GM06990 (cell line): ENCODE results near the gene RIC8B.
"Not testable (repeated sequence)": the region's sequence is repeated elsewhere in the genome, so short reads cannot be mapped to it uniquely, and the experiment has no call there.

ENCODE experiments used
- DNase-seq: peaks from one replicate; pipeline ENCODE4 v3.0.0-alpha.2; 2011; ENCODE audit not compliant: insufficient read length; ENCODE audit errors: extremely low read depth
- H3K27me3 ChIP-seq: replicated peaks from 2 replicates; pipeline ENCODE4 v1.6.0; 2011; ENCODE audit warnings: low read length; ENCODE audit not compliant: control insufficient read depth, insufficient read depth
- H3K36me3 ChIP-seq: 2 replicates; pipeline ENCODE4 v1.5.1; 2011; ENCODE audit warnings: low read length; ENCODE audit not compliant: control insufficient read depth, insufficient read depth
- H3K4me3 ChIP-seq: replicated peaks from 2 replicates; pipeline ENCODE4 v1.5.1; 2011; ENCODE audit warnings: low read depth, mild to moderate bottlenecking, control low read depth, low read length
- CTCF ChIP-seq: IDR thresholded peaks from 2 replicates; pipeline ENCODE4 v1.5.1; 2011; ENCODE audit warnings: low read length, control low read depth, mild to moderate bottlenecking, inconsistent platforms; ENCODE audit not compliant: insufficient read depth, poor library complexity, severe bottlenecking

RIC8B gene

GRCh38 chr12:106774005-106774807, at the start of gene RIC8B:
TSS of gene RIC8B (plus strand) at chr12:106774682. CDS start at chr12:106774746, 64 bp downstream.
- no peaks in the 10 kb centered on the region for H3K27me3 ChIP-seq
- peak; percentile 19 for TF ChIP-seq CTCF
- peak; percentile 87 for DNase-seq
- H3K4me3 ChIP-seq: peak within 1 kb of the TSS; percentile 79
- H3K36me3 ChIP-seq: no peaks in the 10 kb centered on the region

GRCh38 chr12:106724934-106725333, 49.5 kb upstream of the RIC8B start:
- DNase-seq: no peak
- H3K36me3 ChIP-seq: no peaks in the 10 kb centered on the region
- H3K27me3 ChIP-seq: no peaks in the 10 kb centered on the region
- no peak overlapping the region for H3K4me3 ChIP-seq
- no peak for TF ChIP-seq CTCF

GRCh38 chr12:106726603-106727202, 47.8 kb upstream of the RIC8B start:
- H3K36me3 ChIP-seq, H3K27me3 ChIP-seq, H3K4me3 ChIP-seq, DNase-seq: not testable (repeated sequence)

- no peaks in the 10 kb centered on the region for H3K36me3 ChIP-seq
- no peak for TF ChIP-seq CTCF
- no peaks in the 10 kb centered on the region for H3K27me3 ChIP-seq
- no peak for DNase-seq
- no peak overlapping the region for H3K4me3 ChIP-seq
Measured at GRCh38 chr12:106729611-106730010, 44.9 kb upstream of the RIC8B start.

- H3K36me3 ChIP-seq: no peaks in the 10 kb centered on the region
- H3K27me3 ChIP-seq: no peaks in the 10 kb centered on the region
- DNase-seq: no peak
- no peak for TF ChIP-seq CTCF
- no peak overlapping the region for H3K4me3 ChIP-seq
Measured at GRCh38 chr12:106732890-106733289, 41.6 kb upstream of the RIC8B start.

- DNase-seq: no peak
- no peak for TF ChIP-seq CTCF
- no peaks in the 10 kb centered on the region for H3K36me3 ChIP-seq
- H3K27me3 ChIP-seq: no peaks in the 10 kb centered on the region
- H3K4me3 ChIP-seq: no peak overlapping the region
Measured at GRCh38 chr12:106733660-106734059, 40.8 kb upstream of the RIC8B start.
